HG02973 (cell line): ENCODE results near the gene PSG1.
"Not testable (repeated sequence)": the region's sequence is repeated elsewhere in the genome, so short reads cannot be mapped to it uniquely, and the experiment has no call there.

Experiments
- ATAC-seq: cut with Tn5 transposase; IDR thresholded peaks from one replicate; pipeline ENCODE4 v1.9.1; 2021; ENCODE audit warnings: moderate library complexity; ENCODE audit not compliant: unreplicated experiment

The PSG1 gene

DNA sequence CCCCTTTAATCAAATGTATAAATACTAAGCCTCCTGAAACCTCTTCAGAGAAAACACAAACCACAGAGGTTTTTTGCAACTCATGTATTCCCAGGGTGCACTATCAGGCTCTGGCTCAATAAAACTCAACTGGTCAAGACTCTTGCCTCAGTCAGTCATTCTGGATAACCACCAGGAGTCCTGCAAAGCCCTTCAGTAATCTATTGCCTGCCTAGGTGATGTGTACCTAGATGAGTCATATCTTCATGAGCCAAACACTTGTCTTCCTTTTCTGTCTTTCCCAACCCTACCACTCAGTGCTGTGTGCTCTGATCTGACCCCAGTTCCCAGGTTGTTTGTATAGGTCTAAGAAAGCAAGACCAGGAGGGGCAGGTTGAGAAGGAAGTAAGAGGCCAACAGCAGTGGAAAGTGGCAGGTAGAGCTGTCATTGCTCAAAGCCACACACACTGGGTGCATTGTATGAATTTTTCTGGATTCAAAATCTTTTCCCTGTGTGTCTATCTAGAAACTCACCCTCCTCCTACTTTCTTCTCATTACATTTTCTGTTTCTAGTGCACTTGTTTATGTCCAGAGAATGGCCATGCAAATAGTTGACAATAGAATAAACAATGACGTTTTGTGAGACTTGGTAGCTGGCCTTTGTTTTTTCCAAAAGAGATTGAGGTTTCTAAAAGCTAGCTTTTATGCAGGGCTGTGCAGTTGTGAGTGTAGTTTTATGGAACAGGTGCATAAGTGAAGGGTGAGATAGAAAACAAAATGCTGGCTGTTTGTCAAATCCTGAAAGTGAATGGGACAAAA lies 48.1 kb downstream of the PSG1 start:
- ATAC-seq = no peak

DNA sequence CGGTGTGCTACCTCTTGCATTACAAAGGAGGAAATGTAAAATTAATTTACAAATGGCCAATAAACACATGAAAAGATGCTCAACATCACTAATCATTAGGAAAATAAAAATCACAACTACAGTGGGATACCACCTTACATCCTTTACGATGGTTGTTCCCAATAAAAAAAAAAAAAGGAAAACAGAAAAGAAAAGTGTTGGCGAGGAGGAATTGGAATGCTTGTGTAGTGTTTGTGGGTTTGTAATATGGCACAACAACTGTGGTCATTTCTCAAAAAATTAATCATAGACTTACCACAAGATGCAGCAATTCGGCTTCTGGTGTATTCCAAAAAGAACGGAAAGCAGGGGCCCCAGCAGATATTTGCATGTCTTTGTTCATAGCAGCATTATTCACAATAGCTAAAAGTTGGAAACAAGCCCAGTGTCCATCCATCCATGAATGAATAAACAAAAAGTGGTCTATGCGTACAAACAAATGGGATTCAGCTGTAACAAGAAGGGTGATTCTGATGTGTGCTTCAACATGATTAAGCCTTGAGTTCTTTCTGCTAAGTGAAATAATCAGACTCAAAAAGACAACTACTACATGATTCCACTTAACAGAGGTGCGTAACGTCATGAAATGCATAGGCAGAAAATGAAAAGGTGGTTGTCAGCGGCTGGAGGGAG lies 58.1 kb downstream of the PSG1 start:
- ATAC-seq = not testable (repeated sequence)

DNA sequence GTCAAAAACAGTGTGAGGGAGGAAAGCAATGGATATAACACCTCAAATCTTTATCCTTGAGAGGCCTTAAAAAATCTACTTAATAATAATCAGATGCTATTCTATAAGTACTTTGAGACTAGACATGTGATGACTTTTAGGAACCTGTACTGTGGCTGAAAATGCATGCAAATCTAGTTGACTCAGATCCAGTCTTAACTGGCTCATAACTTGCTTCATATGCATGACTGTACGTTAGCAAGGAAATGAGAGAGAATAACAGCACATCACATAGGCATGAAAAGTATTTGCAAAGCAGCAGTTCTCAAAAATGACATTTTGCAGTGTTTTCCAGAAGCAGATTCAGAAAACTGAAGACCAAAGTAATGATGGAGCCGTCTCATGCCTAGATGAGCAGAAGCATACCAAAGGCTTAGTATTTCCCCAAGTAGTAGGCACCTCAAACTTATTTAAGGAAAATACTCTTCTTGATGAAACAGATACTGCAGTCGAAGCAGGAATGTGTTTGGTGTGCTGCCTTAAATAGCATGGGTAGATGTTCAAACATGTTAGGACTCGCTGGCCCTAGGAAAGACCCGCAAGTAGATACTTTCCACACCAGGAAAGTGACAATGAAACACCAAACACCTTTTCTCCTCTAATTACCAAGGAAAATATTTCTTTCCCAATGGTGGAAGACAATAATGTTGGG lies 59.4 kb downstream of the PSG1 start:
- not testable (repeated sequence) for ATAC-seq

DNA sequence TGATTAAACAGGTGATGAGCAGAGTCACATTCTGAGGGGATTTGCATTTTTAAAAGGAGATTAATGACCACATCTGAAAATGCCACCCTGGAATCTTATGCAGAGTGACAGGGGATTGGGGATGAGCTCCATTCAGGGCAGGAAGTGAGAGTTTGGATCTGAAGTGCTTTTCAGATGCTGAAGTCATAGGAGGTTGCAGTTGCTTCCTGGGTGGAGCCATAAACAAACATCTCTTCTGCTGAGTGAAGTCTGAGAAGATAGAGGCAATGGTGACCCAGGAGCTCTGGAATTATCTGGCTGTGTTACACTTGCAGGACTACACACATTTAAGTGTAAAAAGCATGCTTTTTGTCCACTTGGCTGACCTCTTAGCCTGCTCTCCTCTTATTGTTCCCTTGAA lies 62.6 kb downstream of the PSG1 start:
- no peak for ATAC-seq
